ENCODE measurements around the gene DHCR7. TPM values are rescaled to one million over a fixed set of nuclear protein-coding genes. Genes with fewer than 3 reads are reported as not detected.
A peak's percentile ranks its signal among the peaks of the same experiment; 100 is the strongest.

DHCR7 gene
- total and polyA plus RNA-seq, 2 donors (not counting 1 experiment from before 2014, with no cell fraction given): 6.9 to 15.3 TPM

GRCh38 chr11:71453037-71453917 lies 5.1 kb upstream of the DHCR7 start, which contains the start of gene NADSYN1:
Gene NADSYN1, plus strand, starts transcription at chr11:71453203. Its CDS starts 94 bp downstream, at chr11:71453297.
- ChIA-PET CTCF (interaction anchor here (0.7 kb wide), 1 partner anchor 638 kb away, joined by 3 read pairs; no protein-coding TSS in a partner anchor), POLR2A (interaction anchor here (0.6 to 0.7 kb wide), 3 partner anchors 10 to 676 kb away, joined by 3 to 6 read pairs (median 4); no protein-coding TSS in a partner anchor)
- H3K36me3 ChIP-seq (replicated peaks in 1 of 2; ENCODE audit: control extremely low read depth in 1 of 2, control insufficient read depth in 1 of 2, extremely low read depth in 1 of 2, insufficient read depth in 2 of 2, low read length in 1 of 2): peaks cover 0 to 34% of the 10 kb centered on the region in 2 experiments
- H3K9me3 ChIP-seq (ENCODE audit: control extremely low read depth in 1 of 3, control insufficient read depth in 2 of 3, insufficient read depth in 1 of 3, low read length in 2 of 3): no peaks in the 10 kb centered on the region
- peaks cover 43% of the 10 kb centered on the region for H3K79me2 ChIP-seq (ENCODE audit: control insufficient read depth, insufficient read depth, low read length)
- H3K27ac Mint-ChIP-seq: peak within 1 kb of the TSS; percentile 87
- peak within 1 kb of the TSS; percentile 86 for H3K4me2 ChIP-seq (replicated peaks; ENCODE audit: low read depth, low read length, poor library complexity, severe bottlenecking)
- no peaks in the 10 kb centered on the region for H3K27me3 Mint-ChIP-seq
- peaks cover 26 to 44% of the 10 kb centered on the region in 2 donors for H3K4me1 ChIP-seq (ENCODE audit: control insufficient read depth in 2 of 2, insufficient read depth in 2 of 2, low read length in 2 of 2)
- peak; percentile 95 for DNase-seq
- peak within 1 kb of the TSS; percentile 93 for H3K4me3 Mint-ChIP-seq
- no peaks in the 10 kb centered on the region for H3K27me3 ChIP-seq (replicated peaks in 1 of 4; ENCODE audit: control extremely low read depth in 1 of 4, control insufficient read depth in 3 of 4, insufficient read depth in 4 of 4, low read length in 3 of 4)
- under 1% methylated on average over 59 of the region's 61 CpGs for WGBS (ENCODE audit: insufficient coverage)
- TF ChIP-seq CTCF (IDR thresholded peaks at IDR 0.05): no peak
- TF ChIP-seq EZH2 (IDR thresholded peaks at IDR 0.05; ENCODE audit: borderline replicate concordance, insufficient read depth, low read depth, low read length, poor library complexity, severe bottlenecking): no peak
- ATAC-seq (ENCODE audit: low read depth): peak; percentile 76
- peak within 1 kb of the TSS; percentile 87 for H2AFZ ChIP-seq (ENCODE audit: insufficient read depth, low read depth, low read length, poor library complexity, severe bottlenecking)
- no peaks in the 10 kb centered on the region for H3K9me3 Mint-ChIP-seq (ENCODE audit: insufficient read depth)
- H3K4me1 Mint-ChIP-seq: peaks cover 52% of the 10 kb centered on the region
- H4K20me1 ChIP-seq (ENCODE audit: control insufficient read depth, insufficient read depth, low read length, poor library complexity, severe bottlenecking): peaks cover 43% of the 10 kb centered on the region
- peak within 1 kb of the TSS; percentile 89 for H3K9ac ChIP-seq (ENCODE audit: low read length)
- peak within 1 kb of the TSS; percentile 74 to 80 for H3K27ac ChIP-seq (ENCODE audit: low read length in 2 of 2)
- peak within 1 kb of the TSS; percentile 86 to 98 (median 94) for H3K4me3 ChIP-seq (ENCODE audit: control extremely low read depth in 1 of 5, extremely low read depth in 1 of 5, insufficient read depth in 1 of 5, low read depth in 2 of 5, low read length in 4 of 5)
- intact Hi-C loops (cut with micrococcal nuclease): loop anchor here (2.0 to 10.0 kb wide), 3 partner anchors 200 to 1251 kb away; partner anchors contain the start of genes FADD and SHANK2
